ENCODE results near the gene SHISA9.

SHISA9 gene

DNA sequence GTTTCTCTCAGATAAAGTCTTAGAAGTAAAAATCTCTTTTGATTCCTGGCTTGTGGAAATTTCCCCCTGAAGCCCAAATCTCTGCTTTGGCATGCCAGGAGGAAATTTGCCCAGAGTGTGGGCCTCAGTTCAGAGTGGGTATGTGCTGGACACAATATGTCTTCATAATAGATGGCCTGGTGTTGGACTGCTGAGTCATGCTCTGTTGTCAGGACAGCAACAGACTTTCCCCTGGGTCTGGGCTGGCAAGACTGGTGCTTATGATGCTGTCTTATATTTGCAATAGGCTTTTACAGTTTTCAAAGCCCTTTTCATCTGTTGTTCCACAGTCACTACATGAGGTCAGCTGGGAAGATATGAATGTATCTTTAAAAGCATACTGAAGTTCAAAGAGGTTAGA, 57.0 kb downstream of the SHISA9 start:
- no peak for DNase-seq

DNA sequence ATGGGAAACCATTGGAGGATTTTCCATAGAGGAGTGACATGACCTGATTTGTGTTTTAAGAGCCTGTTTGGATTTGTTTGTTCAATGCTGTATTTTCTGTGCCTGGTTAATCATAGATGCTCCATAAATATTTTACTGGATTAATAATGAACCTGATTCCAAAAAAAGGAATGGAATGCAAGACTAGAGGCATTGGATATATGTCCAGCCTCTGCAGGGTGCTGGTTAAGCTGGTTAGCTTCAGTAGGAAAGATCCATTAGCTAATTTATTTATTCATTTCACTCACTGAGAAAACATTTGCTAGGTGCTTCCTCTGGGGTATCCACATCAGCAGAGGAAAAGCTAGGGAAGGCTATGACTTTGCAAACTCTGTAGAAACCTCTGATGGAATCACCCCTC, 57.7 kb downstream of the SHISA9 start:
- DNase-seq, result no peak

DNA sequence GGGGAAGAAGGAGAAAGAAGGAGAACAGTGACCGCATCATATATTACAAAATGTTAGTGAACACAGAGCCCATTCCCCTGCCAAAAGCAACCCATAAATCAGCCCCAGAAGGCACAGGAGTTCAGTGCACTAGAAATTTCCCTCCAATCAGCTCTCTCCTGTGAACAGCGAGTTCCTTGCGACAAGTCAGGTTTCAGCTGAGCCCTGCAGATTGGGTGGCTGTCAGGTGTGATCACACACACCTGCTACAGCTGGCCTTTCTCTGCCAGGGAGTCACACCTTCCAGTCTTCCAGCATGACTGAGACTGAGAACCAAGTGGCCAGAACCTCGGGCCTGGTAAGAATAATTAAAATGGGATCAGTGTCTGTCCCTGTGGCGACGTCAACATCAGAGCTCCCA, 60.2 kb downstream of the SHISA9 start:
- no peak for DNase-seq

DNA sequence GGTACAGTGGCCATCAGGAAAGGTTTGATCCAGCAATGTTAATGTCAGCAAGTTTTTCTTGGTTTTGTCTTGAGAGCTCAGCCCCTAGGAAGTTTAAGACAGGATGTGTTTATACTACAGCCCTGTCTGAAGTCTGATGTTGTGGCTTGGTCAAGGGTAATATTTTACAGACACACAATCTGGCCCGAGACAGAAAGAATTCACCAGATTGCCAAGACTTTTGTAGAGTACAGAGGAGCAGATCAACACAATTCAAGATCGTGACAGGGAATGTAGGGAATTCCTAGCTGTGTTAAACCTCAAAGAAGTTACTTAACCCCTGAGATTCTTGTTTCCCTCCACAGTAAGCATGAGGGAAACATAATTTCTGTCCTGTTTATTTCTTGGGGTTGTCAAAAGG, 63.1 kb downstream of the SHISA9 start:
- no peak for DNase-seq

DNA sequence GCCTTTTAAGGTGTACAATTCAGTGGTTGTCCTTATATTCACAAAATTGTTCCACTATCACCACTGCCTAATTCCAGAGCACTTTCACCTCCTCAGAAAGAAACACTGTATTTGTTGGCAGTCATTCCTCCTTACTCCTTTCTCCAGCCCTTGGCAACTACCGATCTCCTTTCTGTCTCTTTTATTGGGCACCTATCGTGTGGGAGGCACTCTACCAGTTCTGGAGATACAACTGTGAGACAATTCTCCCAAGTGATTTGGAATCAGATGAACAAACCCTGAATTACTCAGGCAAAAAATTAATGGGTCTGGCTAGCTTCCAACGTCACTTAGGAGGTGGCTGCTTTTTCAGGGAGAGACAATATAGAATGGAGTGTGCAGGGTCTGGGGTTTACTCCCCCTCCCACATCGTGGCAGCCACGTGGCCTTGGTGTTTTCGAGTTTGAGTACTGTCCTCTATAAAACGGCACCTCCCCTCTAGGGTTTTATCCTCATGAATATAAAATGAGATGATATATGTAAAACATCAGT, 63.9 kb downstream of the SHISA9 start:
- no peak for DNase-seq

DNA sequence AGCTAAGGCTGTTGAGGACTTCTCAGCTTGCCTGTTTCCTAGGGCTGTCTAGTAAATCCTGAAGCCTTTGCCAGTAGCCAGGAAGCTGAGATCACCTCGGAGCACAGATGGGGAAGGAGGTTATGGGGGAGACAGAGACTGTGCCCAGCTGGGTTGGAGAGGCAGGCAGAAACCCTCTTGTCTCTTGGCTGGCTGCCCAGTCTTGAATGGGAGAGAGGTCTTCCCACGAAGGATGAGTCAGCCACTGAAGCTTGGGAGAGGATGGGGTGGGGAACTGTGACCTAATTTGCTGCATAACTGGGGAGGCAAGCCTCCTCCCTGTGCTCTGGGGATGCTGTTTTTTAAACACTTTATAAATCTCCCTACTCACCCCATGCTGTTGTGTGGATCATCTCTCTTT, 69.8 kb downstream of the SHISA9 start:
- no peak for DNase-seq

DNA sequence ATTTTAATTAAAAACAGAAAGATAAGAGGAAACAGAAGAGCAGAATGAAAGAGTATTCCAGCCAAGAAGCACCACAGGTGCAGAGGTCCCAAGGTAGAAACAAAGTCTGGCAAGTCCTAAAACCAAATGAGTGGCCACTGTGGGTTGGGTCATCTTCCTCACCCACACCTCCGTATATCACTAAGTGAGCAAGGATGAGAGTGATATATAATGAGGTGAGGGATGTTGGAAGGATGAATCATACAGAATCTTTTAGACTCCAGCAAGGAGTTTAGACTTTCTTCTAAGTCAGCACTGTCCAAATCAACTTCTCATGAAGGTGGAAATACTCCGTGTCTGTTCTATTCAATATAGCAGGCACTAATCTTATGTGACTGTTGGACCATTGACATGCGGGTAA, 70.8 kb downstream of the SHISA9 start:
- DNase-seq, result no peak

DNA sequence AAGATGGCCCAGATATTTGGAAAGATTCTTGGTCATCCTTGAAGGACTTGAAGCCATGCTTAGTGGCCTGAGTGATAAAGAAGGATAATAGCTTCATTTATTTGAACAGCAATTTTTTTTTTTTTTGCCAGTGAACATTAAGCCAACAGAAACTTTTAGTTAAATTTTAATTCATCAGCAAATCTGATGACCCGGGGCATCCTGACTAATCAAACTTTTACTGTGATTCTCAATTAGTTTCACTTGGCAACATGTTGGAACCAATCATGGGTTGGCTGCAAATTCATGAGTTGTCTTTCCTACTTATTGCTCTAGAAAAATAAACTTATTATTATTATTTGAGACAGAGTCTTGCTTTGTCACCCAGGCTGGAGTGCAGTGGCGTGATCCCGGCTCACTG, 74.4 kb downstream of the SHISA9 start:
- DNase-seq, result no peak

DNA sequence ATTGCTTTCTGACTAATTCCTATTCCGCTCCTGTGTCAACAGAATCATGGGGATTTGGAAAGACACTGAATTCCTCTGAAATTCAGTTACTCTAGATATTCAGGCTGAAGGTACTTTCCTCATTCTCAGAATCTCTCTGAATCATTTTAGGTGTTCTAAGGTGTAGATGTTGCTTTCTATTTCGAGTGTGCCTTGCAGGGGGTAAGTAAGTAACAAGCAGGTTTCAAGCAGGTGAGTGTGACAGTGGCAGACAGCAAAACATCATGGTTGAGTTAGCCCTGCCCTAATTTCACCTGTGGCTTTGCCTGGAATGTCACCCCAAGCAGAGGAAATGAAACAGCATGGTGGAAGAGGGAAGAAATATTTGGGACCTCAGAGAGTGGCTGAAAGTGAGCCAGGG, 75.1 kb downstream of the SHISA9 start:
- DNase-seq, result no peak

DNA sequence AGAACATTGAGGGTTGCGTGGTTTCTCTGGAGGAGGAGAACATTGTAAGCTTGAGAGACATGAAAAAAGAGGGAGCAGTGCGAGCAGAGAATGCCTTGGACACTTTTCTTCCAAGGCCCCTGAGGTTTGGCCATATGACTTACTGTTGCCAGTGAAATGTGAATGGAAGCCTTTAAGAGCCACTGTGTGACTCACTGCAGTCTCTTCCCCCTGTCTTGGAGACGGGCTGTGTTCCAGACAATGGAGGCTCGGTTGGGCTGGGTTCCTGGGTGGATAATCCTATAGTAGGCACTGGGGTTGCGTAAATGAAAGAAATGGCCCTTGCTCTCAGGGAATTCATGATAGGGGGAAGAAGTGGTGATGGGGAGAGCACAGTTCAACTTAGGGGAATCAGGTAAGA, 75.5 kb downstream of the SHISA9 start:
- DNase-seq, result no peak

DNA sequence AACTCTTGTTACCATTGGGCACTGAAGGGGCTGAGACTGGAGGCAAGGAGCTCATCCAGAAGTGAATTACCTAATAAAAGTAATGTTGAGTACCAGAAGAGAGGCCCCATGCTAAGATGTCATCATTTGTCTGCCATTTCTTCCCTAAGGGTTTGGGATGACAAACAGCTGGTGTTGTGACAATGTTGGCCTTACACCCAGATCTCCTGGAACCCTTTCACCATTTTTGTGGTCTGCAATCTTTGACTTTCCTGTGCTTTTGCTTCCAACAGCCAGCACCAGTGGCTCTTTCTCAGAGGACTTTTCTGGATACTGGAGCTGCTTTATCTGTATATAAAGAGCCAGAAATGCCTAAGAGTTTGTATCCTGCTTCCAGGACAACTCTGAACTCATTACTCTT, 84.1 kb downstream of the SHISA9 start:
- no peak for DNase-seq

DNA sequence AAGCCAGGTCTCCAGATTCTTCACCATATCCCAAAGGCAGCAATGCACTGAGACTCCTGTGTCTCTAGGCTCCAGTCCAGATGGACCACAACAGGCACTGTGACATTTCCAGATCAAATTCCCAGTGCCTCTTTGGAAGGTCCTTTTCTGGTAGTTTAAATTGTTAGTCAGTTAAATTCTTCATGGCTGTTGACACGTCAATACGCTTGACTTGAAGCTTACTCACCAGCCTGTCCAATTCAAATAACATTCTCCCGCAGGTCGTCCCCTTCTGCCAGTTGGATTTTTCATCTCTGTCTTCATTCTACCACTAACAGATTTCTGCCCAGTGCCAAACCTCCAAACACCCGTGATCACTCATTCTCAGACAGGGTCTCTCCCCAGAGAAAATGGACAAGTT, 86.7 kb downstream of the SHISA9 start:
- no peak for DNase-seq

DNA sequence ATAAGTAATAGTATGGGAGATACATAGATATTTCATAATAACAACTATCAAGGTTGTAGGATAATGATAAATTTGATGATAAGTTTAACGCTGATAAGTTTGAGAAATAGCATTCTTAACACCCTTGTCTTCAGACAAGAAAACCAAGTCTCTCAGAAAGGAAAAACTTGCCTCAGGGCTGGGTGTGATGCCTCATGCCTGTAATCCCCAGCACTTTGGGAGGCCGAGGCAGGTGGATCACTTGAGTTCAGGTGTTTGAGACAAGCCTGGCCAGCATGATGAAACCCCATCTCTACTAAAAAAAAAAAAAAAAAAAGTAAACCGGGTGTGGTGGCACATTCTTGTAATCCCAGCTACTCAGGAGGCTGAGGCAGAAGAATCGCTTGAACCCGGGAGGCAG, 90.7 kb downstream of the SHISA9 start:
- DNase-seq, result no peak

DNA sequence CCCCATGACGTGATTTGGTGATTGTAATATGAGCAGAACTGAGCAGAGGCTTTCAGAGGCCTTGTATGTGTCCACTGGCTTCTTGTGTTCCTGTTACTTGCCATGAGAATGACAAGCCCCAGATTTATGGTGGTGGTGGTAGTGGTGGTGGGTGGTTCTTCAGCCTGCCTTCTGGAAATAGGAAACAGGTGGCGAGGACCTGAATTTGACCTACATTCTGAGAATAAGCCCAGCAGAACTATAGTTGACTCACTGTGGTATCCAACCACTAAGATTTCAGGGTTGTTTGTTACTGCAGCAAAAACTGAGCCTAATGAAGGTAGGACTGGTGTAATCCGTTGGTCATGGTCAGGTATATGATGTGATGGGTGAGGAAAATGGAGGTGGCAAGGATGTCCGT, 93.0 kb downstream of the SHISA9 start:
- no peak for DNase-seq

DNA sequence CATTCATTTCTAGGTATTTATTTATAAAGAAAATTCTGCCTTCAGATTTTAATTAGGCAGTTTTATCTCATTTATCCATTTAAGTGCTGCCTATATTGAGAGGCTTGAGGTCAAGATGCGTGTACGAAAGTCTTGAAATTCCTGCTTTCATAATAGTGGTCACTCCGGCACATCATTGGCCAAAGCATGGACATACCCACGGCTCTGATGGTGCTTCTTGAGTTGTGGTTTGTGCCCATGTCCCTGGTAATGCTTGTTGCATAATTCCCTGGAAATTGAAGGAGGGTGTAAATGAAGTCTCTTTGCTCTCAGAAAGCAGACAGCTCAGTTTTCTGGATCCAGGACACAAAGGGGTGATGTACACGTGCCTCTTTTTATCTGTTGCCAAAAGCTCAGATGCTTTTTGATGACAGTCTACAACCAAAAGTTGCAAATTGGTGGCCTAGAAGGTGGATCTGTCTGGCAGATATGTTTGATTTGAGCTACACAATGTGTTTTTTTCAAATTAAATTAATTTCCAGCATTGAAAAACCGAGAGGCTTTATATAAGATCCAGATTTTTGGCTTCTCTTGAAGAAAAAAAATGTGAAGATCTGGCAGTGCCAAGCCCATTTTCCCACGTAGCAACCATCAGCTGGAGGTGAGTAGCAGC, 94.4 kb downstream of the SHISA9 start:
- DNase-seq, result no peak

DNA sequence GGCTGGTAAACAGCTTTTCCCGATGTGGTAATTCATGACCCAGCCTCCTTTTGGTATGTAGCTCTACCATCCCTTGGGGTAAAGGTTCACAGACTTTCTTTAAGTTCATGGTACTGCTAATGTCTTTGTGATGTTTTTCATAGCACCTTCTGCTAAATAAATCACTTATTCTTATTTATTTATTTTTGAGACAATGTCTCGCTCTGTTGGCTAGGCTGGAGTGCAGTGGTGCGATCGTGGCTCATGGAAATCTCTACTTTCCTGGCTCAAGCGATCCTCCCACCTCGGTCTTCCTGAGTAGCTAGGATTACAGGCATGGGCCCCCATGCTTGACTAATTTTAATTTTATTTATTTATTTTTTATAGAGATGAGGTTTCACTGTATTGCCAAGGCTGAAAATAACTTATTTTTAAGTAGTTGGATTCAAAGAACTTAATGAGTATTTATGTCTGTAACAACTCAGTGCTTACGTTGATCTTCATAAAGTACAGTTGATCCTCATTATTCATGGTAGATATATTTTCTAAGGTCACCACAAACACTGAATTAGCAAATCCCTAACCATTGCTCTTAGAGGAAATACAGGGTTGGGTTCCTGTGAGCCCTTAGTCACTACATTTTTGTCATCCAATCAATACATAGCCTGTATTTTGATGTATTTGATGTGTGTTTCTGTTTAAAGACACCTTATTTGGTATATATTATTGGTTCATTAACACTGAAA, 97.1 kb downstream of the SHISA9 start:
- no peak for DNase-seq

DNA sequence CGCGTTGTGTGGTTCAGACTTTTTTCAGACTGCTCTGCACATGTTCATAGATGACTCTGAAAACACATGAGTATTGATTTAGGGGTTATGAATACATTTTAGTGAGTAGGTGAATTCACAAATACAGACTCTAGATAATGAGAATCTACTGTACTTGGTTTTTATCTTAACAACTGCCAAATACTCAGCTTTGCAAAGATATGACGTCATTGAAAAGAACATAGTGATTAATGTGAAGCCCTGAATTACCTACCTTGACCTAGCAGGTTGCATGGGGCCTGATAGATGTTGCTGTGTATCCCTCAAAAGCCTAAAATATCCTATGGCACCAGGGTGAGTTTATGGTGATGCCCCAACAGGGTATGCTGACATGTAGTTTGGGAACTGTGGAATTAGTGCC, 98.0 kb downstream of the SHISA9 start:
- no peak for DNase-seq

DNA sequence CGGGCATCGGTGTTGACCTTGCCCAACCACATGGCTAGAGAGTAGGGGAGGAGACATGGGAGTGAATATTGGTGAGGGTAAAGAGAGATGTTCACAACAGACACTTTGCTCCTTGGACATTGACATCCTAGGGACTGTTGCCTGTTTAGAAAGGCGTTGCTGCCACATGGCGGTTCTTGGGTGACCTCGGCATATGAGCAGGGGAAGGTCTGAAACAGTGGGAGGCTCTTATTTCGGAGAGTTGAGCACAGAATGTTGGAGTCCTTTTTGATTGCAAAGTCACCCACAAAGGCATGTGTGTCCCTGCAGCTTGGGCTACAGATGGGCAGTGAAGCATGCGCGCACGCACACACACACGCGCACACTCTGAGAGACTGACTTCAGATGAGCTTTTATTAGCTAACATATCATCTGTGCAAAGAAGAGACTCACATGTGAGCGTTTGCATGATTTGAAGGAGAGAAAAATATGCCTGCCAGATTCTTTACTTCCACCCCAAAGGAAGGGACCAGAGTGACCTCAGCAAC, 104.4 kb downstream of the SHISA9 start:
- no peak for DNase-seq

DNA sequence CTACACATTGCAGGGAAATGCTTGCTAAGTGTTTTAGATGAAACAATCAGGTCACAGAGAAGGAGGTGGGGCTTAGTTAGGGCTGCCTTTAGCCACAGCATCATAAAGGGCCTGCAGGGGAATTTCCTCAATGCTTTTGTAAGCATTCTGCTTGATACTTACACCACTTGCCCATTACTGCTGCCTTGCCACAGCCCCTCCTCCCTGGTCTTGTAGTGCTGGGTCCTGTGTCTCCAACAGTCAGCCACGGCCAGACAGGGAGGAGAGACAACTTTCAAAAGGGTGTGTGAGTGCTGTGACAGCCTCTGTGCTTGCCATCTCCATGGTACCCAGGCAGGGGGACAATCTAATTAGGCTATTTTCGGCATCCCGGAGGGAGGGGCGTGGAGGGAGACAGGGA, 111.2 kb downstream of the SHISA9 start:
- no peak for DNase-seq

DNA sequence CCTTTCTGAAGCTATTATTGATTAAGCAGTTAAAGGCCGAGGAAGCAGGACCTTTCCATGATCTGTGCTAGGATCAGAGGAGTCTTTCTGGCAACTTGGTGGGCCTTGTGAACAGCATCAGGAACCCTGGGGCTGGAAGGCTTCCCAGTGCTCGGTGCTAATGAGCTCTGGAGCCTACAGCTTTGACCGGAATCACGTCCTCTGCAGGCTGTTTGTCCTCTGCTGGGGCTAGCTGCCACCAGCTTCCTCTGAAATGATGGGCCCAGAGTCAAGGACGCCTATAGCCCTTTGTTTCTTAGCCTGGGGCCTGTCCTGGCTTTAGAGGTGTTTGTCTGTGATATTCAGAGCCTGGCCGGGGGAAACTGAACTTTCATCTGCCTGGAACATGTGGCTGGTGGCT, 111.6 kb downstream of the SHISA9 start:
- no peak for DNase-seq

DNA sequence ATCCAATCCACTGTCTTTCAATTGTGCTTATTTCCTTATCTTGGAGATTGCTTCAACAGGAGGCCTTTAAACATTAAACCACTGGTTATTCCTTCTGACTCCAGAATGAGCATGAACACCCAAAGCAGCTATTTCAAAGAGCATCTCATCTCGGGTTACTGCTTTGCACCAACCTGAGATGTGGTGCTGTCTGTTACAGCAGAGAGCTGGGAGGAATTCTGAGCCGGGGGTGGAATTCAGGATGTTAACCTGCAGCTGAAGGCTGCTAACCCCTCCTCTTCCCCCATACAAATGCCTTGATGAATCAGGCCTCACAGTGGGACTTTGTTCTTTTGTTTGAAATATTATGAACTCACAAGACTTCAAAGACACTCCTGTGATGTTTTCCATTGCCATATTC, 113.1 kb downstream of the SHISA9 start:
- no peak for DNase-seq

DNA sequence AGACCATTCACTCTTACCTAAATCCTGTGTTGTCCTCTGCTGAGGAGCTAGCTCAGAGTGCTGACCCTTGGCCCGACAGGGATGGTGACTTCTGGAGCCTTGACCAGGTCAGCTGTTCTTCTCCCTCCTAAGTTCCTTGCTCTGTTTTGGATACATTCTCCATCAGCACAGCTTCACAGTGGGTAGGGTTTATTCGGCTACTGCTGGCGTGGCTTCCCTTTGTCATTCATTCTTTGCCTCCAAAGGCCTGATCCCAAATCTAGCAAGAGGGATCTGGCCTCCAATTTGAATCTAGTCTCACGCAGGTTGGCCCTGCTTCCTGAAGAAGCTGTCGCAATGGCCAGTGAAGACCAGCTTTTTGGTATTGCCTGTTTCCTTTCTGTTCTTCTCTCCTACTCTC, 116.6 kb downstream of the SHISA9 start:
- DNase-seq, result no peak

DNA sequence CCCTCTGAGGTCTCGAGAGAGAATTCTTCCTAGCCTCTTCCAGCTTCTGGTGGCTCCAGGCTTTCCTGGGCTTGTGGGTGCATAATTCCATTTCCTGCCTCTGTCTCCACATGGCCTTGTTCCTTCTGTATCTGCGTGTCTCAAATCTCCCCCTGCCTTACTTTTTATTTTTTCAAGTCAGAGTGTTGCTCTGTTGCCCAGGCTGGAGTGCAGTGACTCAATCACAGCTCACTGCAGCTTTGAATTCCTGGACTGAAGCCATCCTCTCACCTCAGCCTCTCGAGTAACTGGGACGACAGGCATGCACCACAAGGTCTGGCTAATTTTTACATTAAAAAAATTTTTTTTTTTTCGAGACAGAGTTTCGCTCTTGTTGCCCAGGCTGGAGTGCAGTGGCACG, 120.6 kb downstream of the SHISA9 start:
- DNase-seq, result no peak

DNA sequence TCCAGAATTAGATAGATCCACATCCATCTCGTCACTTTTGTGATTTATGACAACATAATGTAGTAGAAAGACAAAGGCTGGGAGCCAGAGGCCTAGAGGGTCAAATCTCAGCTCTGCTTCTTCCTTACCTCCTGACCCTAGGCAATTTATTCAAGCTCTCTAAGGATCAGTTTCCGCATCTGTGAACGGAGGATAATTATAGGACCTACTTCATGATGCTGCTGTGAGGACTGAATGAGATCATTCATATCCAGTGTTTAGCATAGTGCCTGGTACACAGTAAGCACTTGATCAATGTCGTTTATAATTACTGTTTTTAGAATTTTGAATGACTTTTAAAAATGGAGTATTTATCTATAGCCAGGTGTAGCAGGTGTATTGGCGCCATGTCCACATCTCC, 128.4 kb downstream of the SHISA9 start:
- DNase-seq, result no peak

Measured in inflammatory macrophage (primary cell).